UCSD-AML1 (cell line): Measurements from ENCODE around the gene SLC39A3.
A peak's percentile ranks its signal among the peaks of the same experiment; 100 is the strongest.
"Not testable (repeated sequence)": the region's sequence is repeated elsewhere in the genome, so short reads cannot be mapped to it uniquely, and the experiment has no call there.

Experiments used
- DNase-seq: peaks from one replicate; lab custom pipeline; 2025; ENCODE audit not compliant: unreplicated experiment; lab: John Stamatoyannopoulos, UW

The SLC39A3 gene

DNA sequence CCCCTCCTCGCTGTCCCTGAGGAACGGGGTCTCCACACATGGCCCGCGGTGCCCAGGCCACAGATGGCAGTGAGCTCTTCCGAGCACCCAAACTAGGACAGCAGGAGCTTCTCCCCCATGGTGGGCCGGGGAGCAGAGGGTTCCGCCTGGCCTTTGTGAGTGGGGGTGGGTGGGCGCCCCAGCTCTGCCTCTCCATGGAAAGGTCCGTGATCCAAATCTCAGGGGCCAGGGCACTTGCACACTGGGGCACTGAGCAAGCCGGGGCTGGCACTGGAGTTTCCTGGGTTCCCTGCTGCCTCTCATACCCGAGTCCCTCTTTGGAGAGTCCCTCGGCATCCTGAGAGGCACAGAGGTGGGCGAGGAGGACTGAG, 16.5 kb downstream of the SLC39A3 start:
- no peak for DNase-seq

DNA sequence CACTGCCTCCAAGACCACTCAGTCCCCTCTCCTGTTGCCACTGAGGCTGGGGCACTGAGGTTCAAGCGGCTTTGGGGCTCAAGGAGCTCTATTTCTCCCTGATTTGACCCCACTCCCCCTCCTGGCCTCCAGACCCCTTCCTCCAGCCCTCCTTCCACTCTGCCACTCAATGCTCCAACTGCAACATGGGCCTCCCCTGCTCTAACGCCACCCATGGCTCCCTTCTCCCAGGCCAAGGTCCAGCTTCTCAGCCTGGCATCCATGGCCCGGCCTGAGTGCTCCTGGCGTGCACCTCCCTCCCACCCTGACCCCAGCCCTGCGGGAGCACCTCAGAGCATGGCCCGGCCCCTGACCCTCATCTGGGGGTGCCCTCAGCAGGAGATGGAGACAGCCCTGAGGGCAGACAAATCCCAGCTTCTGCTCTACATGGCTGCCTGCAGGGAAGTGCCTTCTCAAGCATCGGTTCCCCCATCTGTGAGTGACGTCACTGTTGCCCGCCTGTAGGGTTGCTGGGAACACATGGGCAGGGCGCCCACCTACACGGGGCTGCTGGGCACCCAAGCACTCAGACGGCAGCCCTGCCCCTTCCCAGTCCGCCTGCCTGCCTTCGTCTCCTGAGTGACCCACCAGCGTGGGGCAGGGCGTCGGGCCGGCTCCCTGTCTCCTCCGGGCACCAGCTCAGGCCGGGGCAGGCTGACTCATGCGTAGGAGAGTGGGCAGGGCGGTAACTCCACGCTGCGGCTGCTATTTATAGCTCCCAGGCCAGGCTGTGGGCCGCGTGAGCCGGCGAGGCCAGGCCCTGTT, 17.1 kb downstream of the SLC39A3 start:
- DNase-seq: peak; percentile 72

DNA sequence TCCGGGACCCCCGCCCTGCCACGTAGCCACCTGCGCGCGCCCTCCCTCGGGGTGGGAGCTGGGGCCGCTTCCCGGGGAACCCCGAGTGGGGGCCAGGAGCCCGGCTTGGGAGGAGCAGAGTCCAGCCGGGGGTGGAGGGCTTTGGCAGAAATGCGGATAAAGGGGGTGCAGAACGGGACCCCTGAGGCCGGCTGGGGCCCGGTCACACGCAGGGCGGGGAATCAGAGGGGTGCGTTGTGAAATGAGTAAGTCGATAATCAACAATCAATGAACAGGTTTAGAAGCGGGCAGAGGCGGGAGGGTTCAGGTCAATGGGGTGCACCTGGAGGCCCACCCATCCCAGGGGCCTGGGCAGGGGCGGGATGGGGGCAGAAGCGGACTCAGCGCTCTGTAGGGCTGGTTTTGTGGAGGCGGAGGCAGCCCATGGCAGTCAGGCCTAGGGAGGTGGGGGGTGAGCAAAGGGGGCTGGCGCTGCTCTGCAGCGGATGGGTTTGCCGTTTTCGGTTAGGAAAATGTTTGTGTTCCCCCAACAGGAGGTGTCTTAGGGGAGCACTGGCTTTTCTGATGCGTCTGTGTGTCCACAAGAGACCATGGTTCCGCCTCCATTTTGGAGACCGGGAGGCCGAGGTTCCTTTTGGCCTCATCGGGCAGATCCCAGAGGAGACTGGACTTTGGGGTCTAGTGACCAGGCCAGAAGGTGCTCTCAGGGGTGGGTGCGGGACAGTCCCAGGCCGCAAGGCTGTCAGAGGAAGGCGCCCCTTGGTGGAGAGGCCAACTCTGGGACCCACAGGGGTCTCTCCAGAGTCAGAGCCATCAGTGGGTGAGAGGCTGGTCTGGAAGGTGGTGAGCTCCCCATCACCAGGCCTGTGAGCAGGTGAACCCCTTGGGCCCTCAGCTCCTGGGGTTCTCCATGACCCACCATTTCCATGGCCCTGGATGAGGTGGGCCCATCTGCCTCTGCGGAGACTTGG, 18.0 kb downstream of the SLC39A3 start:
- no peak for DNase-seq

DNA sequence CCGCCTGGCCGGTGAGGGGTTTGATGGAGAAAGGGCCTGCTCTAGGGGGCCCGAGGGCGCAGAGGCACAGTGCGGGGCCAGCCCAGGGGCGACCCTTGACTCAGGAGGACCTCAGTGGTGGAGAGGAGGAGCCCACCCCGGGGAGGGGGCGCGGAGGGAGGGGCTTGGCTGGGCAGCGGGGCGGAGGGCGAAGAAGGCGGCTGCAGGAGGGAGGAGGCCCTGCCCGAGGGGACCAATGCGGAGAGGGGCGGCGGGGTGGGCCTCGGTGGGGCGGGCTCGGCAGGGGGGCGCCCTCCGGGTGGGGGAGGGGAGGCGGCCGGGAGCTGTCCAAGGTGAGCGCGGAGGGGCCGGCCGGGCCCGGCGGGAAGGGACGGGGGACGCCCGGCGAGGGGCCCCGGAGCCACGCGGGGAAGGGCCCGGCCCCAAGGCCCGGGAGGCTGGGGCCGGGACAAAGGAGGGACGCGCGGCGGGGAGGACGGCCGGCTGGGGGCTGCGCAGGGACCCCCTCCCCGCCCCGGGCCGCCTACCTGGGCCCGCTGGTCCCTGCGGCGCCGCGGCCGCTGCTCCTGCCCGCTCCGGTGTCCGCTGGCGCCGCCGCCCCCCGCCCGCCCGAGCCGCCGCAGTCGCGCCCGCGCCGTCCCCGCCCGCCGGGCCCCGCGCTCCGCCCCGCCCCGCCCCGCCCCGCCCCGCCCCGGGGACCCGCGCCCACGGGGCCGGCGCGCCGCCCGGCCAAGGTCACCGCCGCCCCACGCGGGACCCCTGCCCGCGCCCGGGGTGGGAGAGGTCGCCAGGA, 18.8 kb downstream of the SLC39A3 start, which contains the start of gene DIRAS1:
Gene DIRAS1 (minus strand): TSS at position 596 of the 793 bp plus-strand sequence. CDS start 3,566 bp downstream, outside the sequence.
- no peak for DNase-seq

DNA sequence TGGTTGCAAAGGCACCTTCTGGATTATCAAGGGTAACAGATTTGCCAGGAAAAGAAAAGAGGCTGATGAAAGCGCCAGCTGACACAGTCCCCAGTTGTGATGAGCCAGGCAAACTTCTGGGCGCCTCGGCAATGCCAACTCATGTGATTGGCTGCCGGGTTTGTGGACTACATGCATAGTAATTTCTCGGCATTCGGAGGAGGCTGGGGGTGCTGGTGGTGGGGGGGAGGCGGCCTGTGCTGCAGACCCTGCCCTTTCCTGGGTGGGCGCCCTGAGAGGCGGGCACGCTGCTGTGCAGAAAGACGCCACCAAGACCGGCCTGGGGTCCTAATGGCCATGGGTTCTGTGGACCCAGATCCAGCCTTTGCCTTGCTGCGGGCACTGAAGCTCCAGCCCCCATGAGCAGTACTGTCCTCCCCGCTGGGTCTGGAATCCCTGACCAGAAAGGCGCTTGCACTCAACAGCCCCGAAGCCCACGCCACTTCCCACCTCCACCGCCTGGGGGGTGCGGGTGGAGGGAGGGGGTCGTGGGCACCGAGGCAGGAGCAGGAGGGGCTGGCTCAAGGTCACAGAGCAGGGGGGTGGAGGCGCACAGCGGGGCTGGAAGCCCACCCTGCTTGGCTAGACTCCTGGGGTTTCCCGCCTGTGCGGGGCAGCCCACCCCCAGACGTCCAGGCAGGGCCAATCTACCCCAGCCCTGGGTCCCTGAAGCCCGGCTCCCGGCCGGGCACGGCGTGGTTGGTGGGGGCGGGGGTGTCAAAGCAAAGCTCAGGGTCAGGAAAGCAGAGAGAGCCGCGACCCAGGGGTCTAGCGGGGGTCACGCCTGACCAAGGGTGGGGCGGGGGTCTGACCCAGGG, 19.7 kb downstream of the SLC39A3 start:
- no peak for DNase-seq

DNA sequence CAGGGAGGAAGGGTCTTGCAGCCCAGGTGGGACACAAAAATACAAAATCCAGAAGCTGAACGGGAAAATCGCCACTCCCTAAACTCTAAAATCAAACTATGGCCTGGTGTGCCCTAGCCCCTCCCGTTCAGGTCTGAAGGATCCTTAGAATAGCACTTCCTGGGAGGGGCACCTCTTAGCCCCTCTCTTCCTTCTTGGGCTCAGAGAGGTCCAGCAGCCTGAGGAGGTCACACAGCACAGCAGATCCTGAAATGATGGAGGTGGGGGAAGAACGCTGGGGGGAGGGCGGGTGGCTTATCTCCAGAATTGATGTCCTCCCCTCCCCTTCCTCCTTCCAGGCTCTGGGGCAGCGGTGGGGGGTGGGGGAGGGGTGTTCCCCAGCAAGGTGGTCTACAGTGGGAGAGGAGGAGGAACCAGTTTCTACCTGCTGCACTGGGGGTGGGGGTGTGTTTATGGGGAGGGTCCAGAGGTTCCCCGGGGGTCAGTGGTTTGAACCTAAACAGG, 20.5 kb downstream of the SLC39A3 start:
- DNase-seq: no peak

DNA sequence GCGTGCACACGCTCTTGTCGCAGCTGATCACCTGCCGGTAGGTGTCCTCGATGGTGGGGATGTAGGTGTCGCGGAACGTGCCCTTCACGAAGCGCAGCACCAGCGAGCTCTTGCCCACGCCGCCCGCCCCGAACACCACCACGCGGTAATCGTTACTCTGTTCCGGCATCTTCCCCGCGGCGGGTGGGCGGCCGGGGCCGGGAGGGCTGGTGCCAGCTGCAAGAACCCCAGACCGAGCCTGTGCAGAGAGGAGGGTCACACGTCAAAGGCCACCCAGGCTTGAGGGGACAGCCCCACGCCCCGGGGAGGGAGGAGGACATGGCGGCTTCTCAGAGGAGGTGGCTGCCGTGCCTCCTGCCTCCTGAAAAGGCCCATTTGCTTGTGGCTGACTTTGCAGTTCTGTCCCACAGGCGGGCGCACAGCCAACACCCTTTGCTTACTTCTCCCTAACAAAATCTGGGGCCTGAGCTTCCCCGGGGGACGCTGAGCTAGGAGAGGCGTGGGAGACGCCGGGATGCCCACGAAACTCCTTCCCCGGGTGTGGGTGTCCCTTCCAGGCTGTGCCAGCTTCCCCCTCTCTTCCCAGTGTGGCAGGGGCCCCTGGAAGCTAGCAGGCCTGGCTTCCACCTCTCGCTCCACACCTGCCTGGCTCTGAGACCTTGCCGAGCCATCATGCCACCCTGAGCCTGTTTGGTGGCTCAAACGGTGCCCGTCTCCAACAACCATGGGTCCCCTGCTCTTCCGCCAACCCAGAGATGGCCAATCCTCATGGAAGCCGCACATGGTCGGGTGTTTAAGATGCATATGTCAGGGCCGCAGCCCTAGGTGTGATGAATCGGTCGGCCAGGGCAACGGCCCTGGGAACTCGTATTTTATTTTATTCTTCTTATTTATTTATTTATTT, 21.9 kb downstream of the SLC39A3 start:
- DNase-seq: no peak

DNA sequence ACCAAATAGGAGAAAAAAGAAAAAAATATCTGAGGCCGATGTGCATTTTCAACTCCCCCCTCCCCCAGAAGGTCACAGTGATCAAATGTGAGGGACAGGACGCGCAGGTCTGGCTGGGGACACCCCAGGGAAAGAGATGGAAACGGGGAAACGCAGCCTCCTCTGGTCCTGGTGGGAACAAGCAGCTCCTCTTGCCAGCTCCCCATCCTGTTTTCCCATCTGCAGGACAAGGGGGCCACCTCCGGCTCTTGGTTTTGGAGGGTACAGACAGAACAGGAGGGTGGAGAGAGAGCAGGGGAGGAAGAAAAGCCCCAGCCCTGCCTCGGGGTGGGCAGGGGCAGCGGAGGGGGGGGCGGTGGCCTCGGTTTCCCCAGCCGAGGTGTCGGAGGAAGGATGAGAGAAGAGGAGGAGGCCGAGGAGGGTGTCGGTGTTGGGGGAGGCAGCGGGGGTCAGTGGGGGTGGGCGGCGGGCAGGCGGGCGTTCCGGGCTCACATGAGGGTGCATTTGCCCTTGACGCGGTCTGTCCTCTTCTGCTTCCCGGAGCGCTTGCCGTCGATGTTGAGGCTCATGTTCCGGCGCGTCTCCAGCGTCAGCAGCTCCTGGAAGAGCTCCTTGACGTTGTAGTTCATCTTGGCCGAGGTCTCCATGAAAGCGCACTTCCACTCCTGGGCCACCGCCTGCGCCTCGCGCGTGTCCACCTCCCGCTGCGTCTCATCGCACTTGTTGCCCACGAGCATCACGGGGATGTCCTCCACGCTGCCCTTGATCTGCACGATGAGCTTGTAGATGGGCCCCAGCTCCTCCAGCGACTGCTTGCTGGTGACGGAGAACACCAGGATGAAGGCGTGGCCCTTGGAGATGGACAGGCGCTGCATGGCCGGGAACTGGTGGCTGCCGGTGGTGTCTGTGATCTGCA, 22.8 kb downstream of the SLC39A3 start:
- no peak for DNase-seq

DNA sequence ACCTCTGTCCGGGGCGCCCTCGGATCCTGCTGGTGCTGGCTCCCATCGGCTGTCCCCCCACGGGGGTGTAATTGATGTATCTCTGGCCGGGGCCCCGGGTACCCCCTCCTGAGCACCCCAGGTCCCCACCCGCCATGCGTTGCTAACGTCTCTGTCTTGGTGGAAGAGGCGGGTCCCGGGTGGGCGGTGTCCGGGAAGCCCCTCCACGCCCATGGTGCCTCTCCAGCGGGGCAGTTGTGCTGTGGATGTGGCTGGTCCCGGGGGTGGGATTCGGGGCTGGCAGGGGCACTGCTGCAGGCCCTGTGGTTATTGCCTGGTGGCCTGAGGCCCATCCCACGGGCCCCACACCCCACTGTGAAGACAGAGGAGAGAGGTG, 23.6 kb downstream of the SLC39A3 start:
- DNase-seq: no peak

DNA sequence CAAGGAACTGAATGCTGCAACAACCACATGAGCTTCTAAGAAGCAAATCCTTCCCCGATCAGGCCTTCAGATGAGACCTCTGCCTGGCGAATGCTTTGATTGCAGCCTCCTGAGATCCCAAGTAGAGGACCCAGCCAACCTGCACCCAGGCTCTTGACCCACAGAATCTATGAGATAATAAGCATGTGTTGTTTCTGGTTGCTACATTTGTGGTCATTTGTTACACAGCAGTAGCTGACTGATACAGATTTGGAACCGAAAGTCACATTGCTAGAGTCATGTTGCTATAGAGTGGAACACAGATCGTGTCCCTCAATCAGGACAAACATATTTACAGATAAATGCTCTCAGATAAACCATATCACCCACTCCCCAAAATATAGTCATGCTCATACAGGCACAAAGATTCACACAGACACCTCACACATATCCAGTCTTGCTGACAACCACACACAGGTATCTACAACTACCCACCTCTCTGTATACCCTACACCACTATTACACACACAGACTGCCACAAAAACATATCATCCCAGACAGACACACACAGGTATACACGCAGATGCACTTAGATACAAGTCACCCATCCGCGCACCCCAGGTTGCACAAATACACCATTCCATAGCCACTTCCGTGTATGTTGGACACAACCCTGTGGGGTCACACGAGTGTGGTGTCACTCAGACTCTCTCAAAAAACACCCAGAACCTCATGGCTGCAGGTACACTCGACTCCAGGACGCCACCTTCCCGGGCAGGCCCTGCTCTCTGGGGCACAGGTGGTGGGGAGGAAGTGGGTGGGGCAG, 24.1 kb downstream of the SLC39A3 start:
- DNase-seq: no peak

DNA sequence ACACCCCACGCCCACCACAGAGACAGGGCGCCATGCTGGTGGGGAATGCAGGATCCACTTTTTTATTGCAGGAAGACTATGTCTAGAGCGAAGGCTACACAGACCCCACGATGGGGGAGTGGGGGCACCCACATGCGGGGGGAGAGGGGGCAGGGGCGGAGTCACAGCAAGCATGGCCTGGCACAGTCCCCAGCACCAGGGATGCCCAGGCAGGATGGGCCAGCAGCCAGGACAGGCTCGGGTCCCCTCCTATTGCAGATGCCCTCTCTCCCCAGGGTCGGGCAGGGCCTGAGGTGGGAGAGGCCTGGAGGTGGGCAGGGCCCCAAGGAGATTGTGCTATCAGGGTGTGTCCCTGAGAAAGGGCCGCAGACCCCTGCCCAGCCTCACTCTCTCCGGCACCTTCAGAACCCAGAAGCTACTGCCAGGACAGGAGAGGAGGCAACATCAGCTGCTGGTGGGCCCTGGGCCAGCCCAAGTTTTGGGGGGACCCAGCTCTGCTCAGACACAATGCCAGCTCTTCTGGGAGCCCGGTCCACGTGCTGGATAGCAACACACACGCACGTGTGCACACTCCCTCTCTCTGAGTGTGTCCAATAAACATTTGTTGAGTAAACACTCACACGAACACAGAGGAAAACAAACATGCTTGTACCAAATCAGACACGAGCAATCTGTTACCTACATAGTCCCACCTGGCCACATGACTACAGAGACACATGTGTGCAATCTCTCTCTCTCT, 25.1 kb downstream of the SLC39A3 start:
- no peak for DNase-seq

DNA sequence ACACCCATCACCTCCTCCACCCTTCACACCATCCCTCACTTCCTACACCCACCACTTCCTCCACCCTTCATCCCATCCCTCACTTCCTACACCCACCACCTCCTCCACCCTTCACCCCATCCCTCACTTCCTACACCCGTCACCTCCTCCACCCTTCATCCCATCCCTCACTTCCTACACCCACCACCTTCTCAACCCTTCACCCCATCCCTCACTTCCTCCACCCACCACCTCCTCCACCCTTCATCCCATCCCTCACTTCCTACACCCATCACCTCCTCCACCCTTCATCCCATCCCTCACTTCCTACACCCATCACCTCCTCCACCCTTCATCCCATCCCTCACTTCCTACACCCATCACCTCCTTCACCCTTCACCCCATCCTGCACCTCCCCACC, 25.7 kb downstream of the SLC39A3 start:
- not testable (repeated sequence) for DNase-seq

DNA sequence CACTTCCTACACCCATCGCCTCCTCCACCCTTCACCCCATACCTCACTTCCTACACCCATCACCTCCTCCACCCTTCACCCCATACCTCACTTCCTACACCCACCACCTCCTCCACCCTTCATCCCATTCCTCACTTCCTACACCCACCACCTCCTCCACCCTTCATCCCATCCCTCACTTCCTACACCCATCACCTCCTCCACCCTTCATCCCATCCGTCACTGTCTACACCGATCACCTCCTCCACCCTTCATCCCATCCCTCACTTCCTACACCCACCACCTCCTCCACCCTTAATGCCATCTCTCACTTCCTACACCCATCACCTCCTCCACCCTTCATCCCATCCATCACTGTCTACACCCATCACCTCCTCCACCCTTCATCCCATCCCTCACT, 26.6 kb downstream of the SLC39A3 start:
- not testable (repeated sequence) for DNase-seq

DNA sequence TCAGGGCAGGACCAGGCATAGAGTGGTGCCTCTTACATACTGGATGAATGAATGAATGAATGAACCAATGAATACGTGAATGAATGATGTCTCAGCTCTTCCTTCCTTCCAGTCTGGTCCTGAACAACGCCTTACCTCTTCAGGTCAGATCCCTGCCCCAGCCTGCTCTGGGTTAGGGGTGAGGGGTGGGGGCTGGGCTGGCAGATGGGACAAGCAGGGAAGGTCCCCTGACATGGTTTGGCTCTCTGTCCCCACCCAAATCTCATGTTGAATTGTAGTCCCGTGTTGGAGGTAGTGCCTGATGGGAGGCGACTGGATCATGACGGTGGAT, 28.0 kb downstream of the SLC39A3 start:
- no peak for DNase-seq

DNA sequence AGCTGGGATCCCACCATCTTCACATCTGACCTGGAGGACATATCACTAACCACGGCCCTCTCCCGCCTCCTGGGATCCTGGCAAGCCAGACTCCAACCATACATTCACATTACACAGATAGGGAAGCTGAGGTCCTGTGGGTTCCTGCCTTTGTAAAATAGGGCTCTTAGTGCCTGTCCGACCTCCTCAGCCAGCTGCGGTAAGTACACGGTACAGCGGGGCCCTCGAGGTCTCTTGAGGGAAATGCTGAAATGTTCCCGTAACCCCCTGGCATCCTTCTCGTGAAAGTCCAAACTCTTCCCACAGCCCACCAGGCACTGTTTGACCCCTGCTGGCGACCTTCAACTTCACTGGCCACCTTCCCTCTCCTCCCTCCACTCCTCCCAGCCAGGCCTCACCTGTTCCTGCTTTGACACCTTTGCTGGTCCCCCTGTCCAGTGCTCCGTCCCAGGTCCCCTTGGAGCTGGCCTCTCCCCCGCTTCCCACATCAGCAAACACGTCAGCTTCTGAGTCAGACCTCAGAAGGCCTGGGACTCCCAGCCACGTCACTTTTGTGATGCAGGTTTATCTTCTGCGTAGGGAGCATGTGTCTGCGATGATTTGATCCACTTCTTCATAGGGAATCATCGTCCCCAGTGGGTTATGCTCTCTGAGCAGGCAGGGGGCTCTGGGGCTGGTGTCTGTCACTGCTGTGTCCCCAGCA, 28.5 kb downstream of the SLC39A3 start:
- DNase-seq: no peak

DNA sequence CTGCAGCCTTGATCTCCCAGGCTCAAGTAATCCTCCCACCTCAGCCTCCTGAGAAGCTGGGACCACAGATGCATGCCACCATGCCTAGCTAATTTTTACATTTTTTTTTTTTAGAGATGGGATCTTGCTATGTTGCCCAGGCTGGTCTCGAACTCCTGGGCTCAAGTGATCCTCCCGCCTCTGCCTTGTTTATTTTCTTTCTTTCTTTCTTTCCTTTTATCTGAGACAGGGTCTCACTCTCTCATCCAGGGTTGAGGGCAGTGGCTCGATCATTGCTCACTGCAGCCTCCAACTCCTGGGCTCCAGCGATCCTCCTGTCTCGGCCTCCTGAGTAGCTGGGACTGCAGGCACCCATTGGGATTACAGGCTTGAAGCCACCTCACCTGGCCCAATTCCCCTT, 33.6 kb downstream of the SLC39A3 start:
- no peak for DNase-seq
